GM12892 (cell line): Measurements from ENCODE around the gene KLHL13.

Experiments used
- POLR2A ChIP-seq: IDR thresholded peaks from 2 replicates; pipeline ENCODE4 v1.6.1; 2011; ENCODE audit warnings: low read depth, low read length, control low read depth
- POLR2AphosphoS5 ChIP-seq: IDR thresholded peaks from 2 replicates; pipeline ENCODE4 v1.6.1; 2011; ENCODE audit warnings: low read depth, low read length, control low read depth
- TAF1 ChIP-seq: IDR thresholded peaks from 2 replicates; pipeline ENCODE4 v1.6.1; 2011; ENCODE audit warnings: low read depth, mild to moderate bottlenecking, control low read depth, low read length, borderline replicate concordance

GRCh38 chrX:118039591-118039990, 77.0 kb downstream of the KLHL13 start:
- no peak for TF ChIP-seq POLR2AphosphoS5
- TF ChIP-seq POLR2A = no peak
- no peak for TF ChIP-seq TAF1
